GM23338 (cell line): ENCODE results near the gene IL22. TPM values are rescaled to one million over a fixed set of nuclear protein-coding genes. Genes with fewer than 3 reads are reported as not detected.

Source experiments
- ATAC-seq: fragments of 200-7000 bp; cut with Tn5 transposase; 3 replicates; pipeline ENCODE4 v1.9.1; 2020
- DNase-seq: peaks from one replicate; pipeline ENCODE4 v3.0.0-alpha.2; 2015; ENCODE audit warnings: low spot score
- H2AFZ ChIP-seq: fragments of 200-600 bp; sonication (generic); 2 replicates; pipeline ENCODE4 v1.8.0; 2016; ENCODE audit warnings: antibody characterized with exemption, mild to moderate bottlenecking, moderate library complexity
- H3F3A ChIP-seq: fragments of 200-600 bp; sonication (generic); replicated peaks from 2 replicates; pipeline ENCODE4 v1.8.0; 2017; ENCODE audit warnings: antibody characterized with exemption, mixed run types, low read depth
- H3K27ac ChIP-seq: fragments of 200-600 bp; sonication (generic); 2 replicates; pipeline ENCODE4 v1.6.1; 2016; ENCODE audit warnings: low read depth
- H3K27me3 ChIP-seq: fragments of 200-600 bp; sonication (generic); 2 replicates; pipeline ENCODE4 v1.8.0; 2016; ENCODE audit warnings: mild to moderate bottlenecking, mixed run types, moderate library complexity; ENCODE audit not compliant: insufficient read depth
- H3K36me3 ChIP-seq: fragments of 200-600 bp; sonication (generic); 2 replicates; pipeline ENCODE4 v1.8.0; 2016; ENCODE audit warnings: mild to moderate bottlenecking; ENCODE audit not compliant: insufficient read depth
- H3K4me1 ChIP-seq: fragments of 200-600 bp; sonication (generic); 2 replicates; pipeline ENCODE4 v1.8.0; 2016; ENCODE audit warnings: mild to moderate bottlenecking, moderate library complexity; ENCODE audit not compliant: insufficient read depth
- H3K4me2 ChIP-seq: fragments of 200-600 bp; sonication (generic); 2 replicates; pipeline ENCODE4 v1.7.1; 2017; ENCODE audit warnings: mixed run types
- H3K4me3 ChIP-seq: fragments of 200-600 bp; sonication (generic); 2 replicates; pipeline ENCODE4 v1.6.1; 2016; ENCODE audit warnings: mixed run types
- H3K79me2 ChIP-seq: fragments of 200-600 bp; sonication (generic); replicated peaks from 2 replicates; pipeline ENCODE4 v1.8.0; 2017; ENCODE audit warnings: mild to moderate bottlenecking; ENCODE audit not compliant: insufficient read depth
- H3K9me2 ChIP-seq: fragments of 200-600 bp; sonication (generic); 2 replicates; pipeline ENCODE4 v1.8.0; 2017; ENCODE audit not compliant: insufficient read depth
- H4K20me1 ChIP-seq: fragments of 200-600 bp; sonication (generic); replicated peaks from 2 replicates; pipeline ENCODE4 v1.8.0; 2017; ENCODE audit warnings: mild to moderate bottlenecking; ENCODE audit not compliant: insufficient read depth
- H3K27ac Mint-ChIP-seq: 2 replicates; pipeline ENCODE4 v1.8.0; 2020; ENCODE audit warnings: inconsistent platforms, mild to moderate bottlenecking, moderate library complexity, mixed read lengths
- H3K27me3 Mint-ChIP-seq: 3 replicates; pipeline ENCODE4 v1.8.0; 2022; ENCODE audit warnings: low read depth, mild to moderate bottlenecking, moderate library complexity, mixed read lengths, inconsistent platforms; ENCODE audit not compliant: insufficient read depth, poor library complexity
- H3K36me3 Mint-ChIP-seq: 3 replicates; pipeline ENCODE4 v1.8.0; 2021; ENCODE audit warnings: low read depth, mild to moderate bottlenecking, inconsistent platforms, moderate library complexity, mixed read lengths
- H3K4me1 Mint-ChIP-seq: 3 replicates; pipeline ENCODE4 v1.8.0; 2020; ENCODE audit warnings: mild to moderate bottlenecking, inconsistent platforms, mixed read lengths
- H3K4me3 Mint-ChIP-seq: 3 replicates; pipeline ENCODE4 v1.8.0; 2021; ENCODE audit warnings: moderate library complexity, mild to moderate bottlenecking, inconsistent platforms, mixed read lengths
- H3K9me3 Mint-ChIP-seq: 3 replicates; pipeline ENCODE4 v1.8.0; 2020; ENCODE audit warnings: moderate library complexity, mild to moderate bottlenecking, inconsistent platforms, mixed read lengths
- CREB1 ChIP-seq: fragments of 250-450 bp; sonication (Bioruptor Pico); IDR thresholded peaks from 2 replicates; pipeline ENCODE4 v1.5.0; 2020; ENCODE audit warnings: low read depth, mild to moderate bottlenecking, moderate library complexity
- EZH2phosphoT487 ChIP-seq: fragments of 200-600 bp; sonication (generic); IDR thresholded peaks from one replicate; pipeline ENCODE4 v1.8.1; 2018; ENCODE audit warnings: antibody characterized with exemption; ENCODE audit not compliant: unreplicated experiment
- JUNB ChIP-seq: IDR thresholded peaks from one replicate; pipeline ENCODE4 v1.6.1; 2016; ENCODE audit warnings: antibody characterized with exemption; ENCODE audit not compliant: unreplicated experiment
- STAT1 ChIP-seq: IDR thresholded peaks from one replicate; pipeline ENCODE4 v1.6.1; 2016; ENCODE audit warnings: antibody characterized with exemption; ENCODE audit not compliant: unreplicated experiment
- ZNF114 ChIP-seq: fragments of 250-450 bp; sonication (Bioruptor Pico); IDR thresholded peaks from 2 replicates; pipeline ENCODE4 v1.5.0; 2020; ENCODE audit warnings: mild to moderate bottlenecking, moderate library complexity
- polyA plus RNA-seq: library from polyadenylated mRNA; unstranded; fragments of >200 nt; fragmentation: Nextera tagmentation; extraction: Ambion mirVana; gene quantifications from 2 replicates; pipeline ENCODE4 v1.2.1, GENCODE V29; 2016
- total RNA-seq: library from RNA; depleted of rRNA; stranded (reverse); fragments of >200 nt; shearing (Covaris generic); gene quantifications from 2 replicates; pipeline ENCODE4 v1.2.3, GENCODE V29; 2014
- TF ChIP-seq, protein P1 (sequence below): fragments of 250-450 bp; sonication (Bioruptor Pico); IDR thresholded peaks from 2 replicates; pipeline ENCODE4 v1.5.0; 2020; ENCODE audit warnings: mild to moderate bottlenecking, moderate library complexity
- TF ChIP-seq, protein P2 (sequence below): IDR thresholded peaks from 2 replicates; pipeline ENCODE4 v1.6.1; 2016; ENCODE audit warnings: antibody characterized with exemption
- TF ChIP-seq, protein P3 (sequence below): IDR thresholded peaks from one replicate; pipeline ENCODE4 v1.6.1; 2018; ENCODE audit warnings: antibody characterized with exemption; ENCODE audit not compliant: unreplicated experiment
- TF ChIP-seq, protein P4 (sequence below), 2 experiments: fragments of 200-600 bp in 1 of 2; sonication (generic) in 1 of 2; conservative IDR thresholded peaks; 2 replicates each; pipeline versions ENCODE4 v1.5.1 to v1.6.1; 2016 to 2017; ENCODE audit warnings: antibody characterized with exemption in 2 of 2, low read depth in 2 of 2, mild to moderate bottlenecking in 2 of 2, moderate library complexity in 1 of 2

IL22 gene
- total and polyA plus RNA-seq, 2 experiments from 2014 or later, result not detected

GRCh38 chr12:68267892-68268396, 14.5 kb upstream of the IL22 start (continued):
- TF ChIP-seq, protein P1, sequence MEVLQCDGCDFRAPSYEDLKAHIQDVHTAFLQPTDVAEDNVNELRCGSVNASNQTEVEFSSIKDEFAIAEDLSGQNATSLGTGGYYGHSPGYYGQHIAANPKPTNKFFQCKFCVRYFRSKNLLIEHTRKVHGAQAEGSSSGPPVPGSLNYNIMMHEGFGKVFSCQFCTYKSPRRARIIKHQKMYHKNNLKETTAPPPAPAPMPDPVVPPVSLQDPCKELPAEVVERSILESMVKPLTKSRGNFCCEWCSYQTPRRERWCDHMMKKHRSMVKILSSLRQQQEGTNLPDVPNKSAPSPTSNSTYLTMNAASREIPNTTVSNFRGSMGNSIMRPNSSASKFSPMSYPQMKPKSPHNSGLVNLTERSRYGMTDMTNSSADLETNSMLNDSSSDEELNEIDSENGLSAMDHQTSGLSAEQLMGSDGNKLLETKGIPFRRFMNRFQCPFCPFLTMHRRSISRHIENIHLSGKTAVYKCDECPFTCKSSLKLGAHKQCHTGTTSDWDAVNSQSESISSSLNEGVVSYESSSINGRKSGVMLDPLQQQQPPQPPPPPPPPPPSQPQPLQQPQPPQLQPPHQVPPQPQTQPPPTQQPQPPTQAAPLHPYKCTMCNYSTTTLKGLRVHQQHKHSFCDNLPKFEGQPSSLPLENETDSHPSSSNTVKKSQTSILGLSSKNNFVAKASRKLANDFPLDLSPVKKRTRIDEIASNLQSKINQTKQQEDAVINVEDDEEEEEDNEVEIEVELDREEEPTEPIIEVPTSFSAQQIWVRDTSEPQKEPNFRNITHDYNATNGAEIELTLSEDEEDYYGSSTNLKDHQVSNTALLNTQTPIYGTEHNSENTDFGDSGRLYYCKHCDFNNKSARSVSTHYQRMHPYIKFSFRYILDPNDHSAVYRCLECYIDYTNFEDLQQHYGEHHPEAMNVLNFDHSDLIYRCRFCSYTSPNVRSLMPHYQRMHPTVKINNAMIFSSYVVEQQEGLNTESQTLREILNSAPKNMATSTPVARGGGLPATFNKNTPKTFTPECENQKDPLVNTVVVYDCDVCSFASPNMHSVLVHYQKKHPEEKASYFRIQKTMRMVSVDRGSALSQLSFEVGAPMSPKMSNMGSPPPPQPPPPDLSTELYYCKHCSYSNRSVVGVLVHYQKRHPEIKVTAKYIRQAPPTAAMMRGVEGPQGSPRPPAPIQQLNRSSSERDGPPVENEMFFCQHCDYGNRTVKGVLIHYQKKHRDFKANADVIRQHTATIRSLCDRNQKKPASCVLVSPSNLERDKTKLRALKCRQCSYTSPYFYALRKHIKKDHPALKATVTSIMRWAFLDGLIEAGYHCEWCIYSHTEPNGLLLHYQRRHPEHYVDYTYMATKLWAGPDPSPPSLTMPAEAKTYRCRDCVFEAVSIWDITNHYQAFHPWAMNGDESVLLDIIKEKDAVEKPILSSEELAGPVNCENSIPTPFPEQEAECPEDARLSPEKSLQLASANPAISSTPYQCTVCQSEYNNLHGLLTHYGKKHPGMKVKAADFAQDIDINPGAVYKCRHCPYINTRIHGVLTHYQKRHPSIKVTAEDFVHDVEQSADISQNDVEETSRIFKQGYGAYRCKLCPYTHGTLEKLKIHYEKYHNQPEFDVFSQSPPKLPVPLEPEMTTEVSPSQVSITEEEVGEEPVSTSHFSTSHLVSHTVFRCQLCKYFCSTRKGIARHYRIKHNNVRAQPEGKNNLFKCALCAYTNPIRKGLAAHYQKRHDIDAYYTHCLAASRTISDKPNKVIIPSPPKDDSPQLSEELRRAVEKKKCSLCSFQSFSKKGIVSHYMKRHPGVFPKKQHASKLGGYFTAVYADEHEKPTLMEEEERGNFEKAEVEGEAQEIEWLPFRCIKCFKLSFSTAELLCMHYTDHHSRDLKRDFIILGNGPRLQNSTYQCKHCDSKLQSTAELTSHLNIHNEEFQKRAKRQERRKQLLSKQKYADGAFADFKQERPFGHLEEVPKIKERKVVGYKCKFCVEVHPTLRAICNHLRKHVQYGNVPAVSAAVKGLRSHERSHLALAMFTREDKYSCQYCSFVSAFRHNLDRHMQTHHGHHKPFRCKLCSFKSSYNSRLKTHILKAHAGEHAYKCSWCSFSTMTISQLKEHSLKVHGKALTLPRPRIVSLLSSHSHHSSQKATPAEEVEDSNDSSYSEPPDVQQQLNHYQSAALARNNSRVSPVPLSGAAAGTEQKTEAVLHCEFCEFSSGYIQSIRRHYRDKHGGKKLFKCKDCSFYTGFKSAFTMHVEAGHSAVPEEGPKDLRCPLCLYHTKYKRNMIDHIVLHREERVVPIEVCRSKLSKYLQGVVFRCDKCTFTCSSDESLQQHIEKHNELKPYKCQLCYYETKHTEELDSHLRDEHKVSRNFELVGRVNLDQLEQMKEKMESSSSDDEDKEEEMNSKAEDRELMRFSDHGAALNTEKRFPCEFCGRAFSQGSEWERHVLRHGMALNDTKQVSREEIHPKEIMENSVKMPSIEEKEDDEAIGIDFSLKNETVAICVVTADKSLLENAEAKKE, result no peak
- no peak for TF ChIP-seq CREB1 (CRISPR knock-in tag)

- no peak for DNase-seq
- no peaks in the 10 kb centered on the region for H4K20me1 ChIP-seq
- no peak overlapping the region for H2AFZ ChIP-seq
- H3K27me3 Mint-ChIP-seq, result no peaks in the 10 kb centered on the region
- no peak overlapping the region for H3K27ac Mint-ChIP-seq
- H3K4me3 Mint-ChIP-seq, result no peak overlapping the region
- H3K9me2 ChIP-seq, result peaks cover 9% of the 10 kb centered on the region
- H3K27me3 ChIP-seq, result no peaks in the 10 kb centered on the region
- ATAC-seq, result no peak
- H3F3A ChIP-seq, result no peaks in the 10 kb centered on the region
- peaks cover 20% of the 10 kb centered on the region for H3K4me1 ChIP-seq
- no peak overlapping the region for H3K27ac ChIP-seq
- H3K79me2 ChIP-seq, result no peaks in the 10 kb centered on the region
- H3K9me3 Mint-ChIP-seq, result no peaks in the 10 kb centered on the region
- H3K36me3 ChIP-seq, result no peaks in the 10 kb centered on the region
- no peak overlapping the region for H3K4me3 ChIP-seq
- no peak overlapping the region for H3K4me2 ChIP-seq
- H3K36me3 Mint-ChIP-seq, result no peaks in the 10 kb centered on the region
- peaks cover 6% of the 10 kb centered on the region for H3K4me1 Mint-ChIP-seq
- TF ChIP-seq ZNF114, result no peak
- TF ChIP-seq, protein P2, sequence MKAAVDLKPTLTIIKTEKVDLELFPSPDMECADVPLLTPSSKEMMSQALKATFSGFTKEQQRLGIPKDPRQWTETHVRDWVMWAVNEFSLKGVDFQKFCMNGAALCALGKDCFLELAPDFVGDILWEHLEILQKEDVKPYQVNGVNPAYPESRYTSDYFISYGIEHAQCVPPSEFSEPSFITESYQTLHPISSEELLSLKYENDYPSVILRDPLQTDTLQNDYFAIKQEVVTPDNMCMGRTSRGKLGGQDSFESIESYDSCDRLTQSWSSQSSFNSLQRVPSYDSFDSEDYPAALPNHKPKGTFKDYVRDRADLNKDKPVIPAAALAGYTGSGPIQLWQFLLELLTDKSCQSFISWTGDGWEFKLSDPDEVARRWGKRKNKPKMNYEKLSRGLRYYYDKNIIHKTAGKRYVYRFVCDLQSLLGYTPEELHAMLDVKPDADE, result no peak
- TF ChIP-seq, protein P3, sequence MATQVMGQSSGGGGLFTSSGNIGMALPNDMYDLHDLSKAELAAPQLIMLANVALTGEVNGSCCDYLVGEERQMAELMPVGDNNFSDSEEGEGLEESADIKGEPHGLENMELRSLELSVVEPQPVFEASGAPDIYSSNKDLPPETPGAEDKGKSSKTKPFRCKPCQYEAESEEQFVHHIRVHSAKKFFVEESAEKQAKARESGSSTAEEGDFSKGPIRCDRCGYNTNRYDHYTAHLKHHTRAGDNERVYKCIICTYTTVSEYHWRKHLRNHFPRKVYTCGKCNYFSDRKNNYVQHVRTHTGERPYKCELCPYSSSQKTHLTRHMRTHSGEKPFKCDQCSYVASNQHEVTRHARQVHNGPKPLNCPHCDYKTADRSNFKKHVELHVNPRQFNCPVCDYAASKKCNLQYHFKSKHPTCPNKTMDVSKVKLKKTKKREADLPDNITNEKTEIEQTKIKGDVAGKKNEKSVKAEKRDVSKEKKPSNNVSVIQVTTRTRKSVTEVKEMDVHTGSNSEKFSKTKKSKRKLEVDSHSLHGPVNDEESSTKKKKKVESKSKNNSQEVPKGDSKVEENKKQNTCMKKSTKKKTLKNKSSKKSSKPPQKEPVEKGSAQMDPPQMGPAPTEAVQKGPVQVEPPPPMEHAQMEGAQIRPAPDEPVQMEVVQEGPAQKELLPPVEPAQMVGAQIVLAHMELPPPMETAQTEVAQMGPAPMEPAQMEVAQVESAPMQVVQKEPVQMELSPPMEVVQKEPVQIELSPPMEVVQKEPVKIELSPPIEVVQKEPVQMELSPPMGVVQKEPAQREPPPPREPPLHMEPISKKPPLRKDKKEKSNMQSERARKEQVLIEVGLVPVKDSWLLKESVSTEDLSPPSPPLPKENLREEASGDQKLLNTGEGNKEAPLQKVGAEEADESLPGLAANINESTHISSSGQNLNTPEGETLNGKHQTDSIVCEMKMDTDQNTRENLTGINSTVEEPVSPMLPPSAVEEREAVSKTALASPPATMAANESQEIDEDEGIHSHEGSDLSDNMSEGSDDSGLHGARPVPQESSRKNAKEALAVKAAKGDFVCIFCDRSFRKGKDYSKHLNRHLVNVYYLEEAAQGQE, result no peak
- TF ChIP-seq STAT1, result no peak
- TF ChIP-seq EZH2phosphoT487, result no peak
- TF ChIP-seq JUNB, result no peak
- TF ChIP-seq CREB1 (CRISPR knock-in tag), result no peak
- TF ChIP-seq, protein P4, sequence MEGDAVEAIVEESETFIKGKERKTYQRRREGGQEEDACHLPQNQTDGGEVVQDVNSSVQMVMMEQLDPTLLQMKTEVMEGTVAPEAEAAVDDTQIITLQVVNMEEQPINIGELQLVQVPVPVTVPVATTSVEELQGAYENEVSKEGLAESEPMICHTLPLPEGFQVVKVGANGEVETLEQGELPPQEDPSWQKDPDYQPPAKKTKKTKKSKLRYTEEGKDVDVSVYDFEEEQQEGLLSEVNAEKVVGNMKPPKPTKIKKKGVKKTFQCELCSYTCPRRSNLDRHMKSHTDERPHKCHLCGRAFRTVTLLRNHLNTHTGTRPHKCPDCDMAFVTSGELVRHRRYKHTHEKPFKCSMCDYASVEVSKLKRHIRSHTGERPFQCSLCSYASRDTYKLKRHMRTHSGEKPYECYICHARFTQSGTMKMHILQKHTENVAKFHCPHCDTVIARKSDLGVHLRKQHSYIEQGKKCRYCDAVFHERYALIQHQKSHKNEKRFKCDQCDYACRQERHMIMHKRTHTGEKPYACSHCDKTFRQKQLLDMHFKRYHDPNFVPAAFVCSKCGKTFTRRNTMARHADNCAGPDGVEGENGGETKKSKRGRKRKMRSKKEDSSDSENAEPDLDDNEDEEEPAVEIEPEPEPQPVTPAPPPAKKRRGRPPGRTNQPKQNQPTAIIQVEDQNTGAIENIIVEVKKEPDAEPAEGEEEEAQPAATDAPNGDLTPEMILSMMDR (conservative IDR thresholded peaks at IDR 0.05; ENCODE audit: low read depth in 2 of 2), result no peak
Measured at GRCh38 chr12:68264857-68265256, 11.5 kb upstream of the IL22 start.
